GM12878 (cell line): ENCODE data around the gene GP2. TPM values are rescaled to one million over a fixed set of nuclear protein-coding genes. Genes with fewer than 3 reads are reported as not detected.

Experiments used
- ATAC-seq: fragments of 200-7000 bp; cut with Tn5 transposase; 3 replicates; pipeline ENCODE4 v1.9.1; 2020; ENCODE audit warnings: mild to moderate bottlenecking, moderate library complexity
- BruUV-seq: library from RNA; stranded (reverse); fragments of 400-500 nt; replicated peaks from 2 replicates; lab custom pipeline; 2021; lab: Mats Ljungman, UMichigan
- CTCF ChIA-PET: fragments of 300-600 bp; sonication (Branson Sonifier 250); formaldehyde crosslinking; extraction: SDS; loops from one replicate; lab custom pipeline; 2021; ENCODE audit warnings: inconsistent platforms; lab: Yijun Ruan, JAX
- POLR2A ChIA-PET: fragments of 350-600 bp; formaldehyde crosslinking; extraction: SDS; loops from one replicate; lab custom pipeline; 2021; ENCODE audit warnings: inconsistent platforms; lab: Charles Lee
- RAD21 ChIA-PET: fragments of 300-600 bp; sonication (Branson Sonifier 250); formaldehyde crosslinking; loops from one replicate; lab custom pipeline; 2023; ENCODE audit warnings: antibody characterized with exemption; ENCODE audit not compliant: unreplicated experiment; lab: Charles Lee
- SMC1A ChIA-PET: fragments of 300-600 bp; sonication (Branson Sonifier 250); formaldehyde crosslinking; loops from one replicate; lab custom pipeline; 2023; ENCODE audit not compliant: unreplicated experiment, uncharacterized antibody; lab: Charles Lee
- DNase-seq: peaks from one replicate; pipeline ENCODE4 v3.0.0-alpha.2; 2011; ENCODE audit warnings: low read depth, low spot score
- FAIRE-seq: peaks from 3 replicates; lab custom pipeline; 2011; peaks lifted over from hg19 to GRCh38; lab: Jason Lieb, UNC
- H2AFZ ChIP-seq: 2 replicates; pipeline ENCODE4 v1.6.0; 2011; ENCODE audit warnings: low read depth, low read length, control low read depth; ENCODE audit not compliant: control insufficient read depth
- H3K27ac ChIP-seq: 2 replicates; pipeline ENCODE4 v1.5.1; 2011; ENCODE audit warnings: control low read depth; ENCODE audit not compliant: control insufficient read depth, insufficient read depth
- H3K27me3 ChIP-seq, 2 experiments: replicated peaks in 1 of 2; 2 replicates each; pipeline versions ENCODE4 v1.6.0 to v1.6.1; 2011; ENCODE audit warnings: low read length in 1 of 2; ENCODE audit not compliant: control insufficient read depth in 2 of 2, insufficient read depth in 2 of 2
- H3K36me3 ChIP-seq, 2 experiments: 2 replicates each; pipeline ENCODE4 v1.5.1; 2011; ENCODE audit warnings: low read length in 1 of 2; ENCODE audit not compliant: control insufficient read depth in 2 of 2, insufficient read depth in 2 of 2
- H3K4me1 ChIP-seq: 2 replicates; pipeline ENCODE4 v1.6.1; 2011; ENCODE audit warnings: mild to moderate bottlenecking, low read length, moderate library complexity, mixed read lengths; ENCODE audit not compliant: control insufficient read depth, insufficient read depth
- H3K4me2 ChIP-seq: 2 replicates; pipeline ENCODE4 v1.6.0; 2011; ENCODE audit warnings: control low read depth; ENCODE audit not compliant: control insufficient read depth, insufficient read depth
- H3K4me3 ChIP-seq: fragments of 200-600 bp; sonication (generic); 2 replicates; pipeline ENCODE4 v1.5.1; 2016
- H3K79me2 ChIP-seq: 2 replicates; pipeline ENCODE4 v1.6.0; 2011; ENCODE audit warnings: low read length; ENCODE audit not compliant: control insufficient read depth, insufficient read depth
- H3K9ac ChIP-seq: 2 replicates; pipeline ENCODE4 v1.8.0; 2011; ENCODE audit warnings: low read length, control low read depth, mixed read lengths; ENCODE audit not compliant: control insufficient read depth, insufficient read depth
- H3K9me3 ChIP-seq: replicated peaks from 3 replicates; pipeline ENCODE4 v1.5.1; 2011; ENCODE audit warnings: mild to moderate bottlenecking, low read length; ENCODE audit not compliant: control insufficient read depth, insufficient read depth
- H4K20me1 ChIP-seq: 2 replicates; pipeline ENCODE4 v1.6.0; 2011; ENCODE audit not compliant: control insufficient read depth, insufficient read depth
- CHD4 ChIP-seq: fragments of 200-600 bp; sonication (generic); IDR thresholded peaks from 2 replicates; pipeline ENCODE4 v1.6.1; 2016; ENCODE audit warnings: mild to moderate bottlenecking
- HDAC2 ChIP-seq: fragments of 200-600 bp; sonication (generic); IDR thresholded peaks from 2 replicates; pipeline ENCODE4 v1.6.1; 2017
- RAD51 ChIP-seq: fragments of 450-650 bp; IDR thresholded peaks from 2 replicates; pipeline ENCODE4 v1.6.1; 2016; ENCODE audit warnings: moderate library complexity, mild to moderate bottlenecking, inconsistent platforms
- WGBS: methylation state at CpG from one replicate; pipeline ENCODE4 v1.1.6; 2016; ENCODE audit warnings: low lambda C conversion rate; ENCODE audit not compliant: insufficient replicate concordance, insufficient coverage; ENCODE audit errors: missing lambda C conversion rate; 5-methylcytosine and 5-hydroxymethylcytosine counted together
- in situ Hi-C: fragments of 300-500 bp; cut with MboI; formaldehyde crosslinking; loops from 9 replicates; pipeline ENCODE4 v1.14.3; 2018; ENCODE audit warnings: mixed read lengths
- intact Hi-C: fragments of 100-400 bp; cut with micrococcal nuclease; formaldehyde crosslinking; loops from one replicate; pipeline ENCODE4 v1.14.2; 2022; ENCODE audit not compliant: unreplicated experiment
- polyA plus RNA-seq, 11 experiments: library from polyadenylated mRNA; depleted of rRNA in 4 of 11; unstranded in 6 of 11; stranded (reverse) in 5 of 11; fragments of >200 nt; fragmentation: Nextera tagmentation in 4 of 11; fragmentation: Illumina TruSeq in 1 of 11; extraction: Ambion mirVana in 4 of 11; extraction: Trizol in 1 of 11; gene quantifications; 1 replicate in 1 of 11; 2 replicates in 10 of 11; pipeline versions ENCODE4 v1.2.1 to v1.2.3, GENCODE V29; 2011 to 2016; ENCODE audit warnings: inconsistent platforms in 2 of 11, missing spikeins in 2 of 11, low read depth in 1 of 11
- total RNA-seq, 4 experiments: library from RNA; depleted of rRNA in 3 of 4; stranded (reverse); fragments of >200 nt in 3 of 4; fragmentation: Illumina TruSeq in 1 of 4; extraction: Trizol in 1 of 4; gene quantifications; 2 replicates each; pipeline versions ENCODE4 v1.2.1 to v1.2.3, GENCODE V29; 2013 to 2021

The GP2 gene
- total and polyA plus RNA-seq, 10 of the 15 experiments (the other 5 are each of a cell fraction or from before 2014, with no cell fraction given), result 6.9 TPM; not detected in 9

DNA sequence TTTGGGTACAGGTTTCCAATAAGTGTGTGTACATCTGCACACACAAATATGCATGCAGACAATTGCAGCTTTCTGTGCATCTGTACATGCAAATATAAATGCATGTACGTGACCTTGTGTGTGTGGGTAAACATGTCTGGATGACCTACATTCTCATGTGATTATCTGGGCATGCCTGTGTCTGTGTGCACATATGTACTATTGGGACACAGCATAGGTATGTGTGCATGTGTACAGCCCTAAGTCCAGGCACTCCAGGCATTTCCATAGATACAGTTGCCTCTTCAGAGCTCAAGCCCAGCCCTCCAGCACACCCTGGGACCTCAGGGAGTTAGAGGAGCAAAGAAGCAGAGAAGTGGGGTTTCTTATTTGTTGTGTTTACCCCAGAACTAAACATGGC lies 7.1 kb upstream of the GP2 start:
- WGBS, result 0% methylated on average over 1 of the region's 1 CpG
- no peak for TF ChIP-seq HDAC2
- no peak for TF ChIP-seq RAD51
- TF ChIP-seq, all 136 proteins: peak for 0
- H3K9ac ChIP-seq, result no peak overlapping the region
- no peak overlapping the region for H3K4me3 ChIP-seq
- no peaks in the 10 kb centered on the region for H3K79me2 ChIP-seq
- H4K20me1 ChIP-seq, result no peaks in the 10 kb centered on the region
- no peak overlapping the region for H2AFZ ChIP-seq
- no peaks in the 10 kb centered on the region for H3K36me3 ChIP-seq
- POLR2A ChIA-PET, result no interaction called here
- RAD21 ChIA-PET, result no interaction called here
- H3K9me3 ChIP-seq, result no peaks in the 10 kb centered on the region
- no peak overlapping the region for H3K4me2 ChIP-seq
- in situ Hi-C loops, result no loop called here
- H3K27me3 ChIP-seq, result no peaks in the 10 kb centered on the region; a peak in 1 of 4 replicates
- CTCF ChIA-PET, result no interaction called here
- FAIRE-seq (no peak), ATAC-seq (no peak), DNase-seq (no peak)
- no peak overlapping the region for H3K27ac ChIP-seq
- intact Hi-C loops, result no loop called here
- H3K4me1 ChIP-seq, result no peaks in the 10 kb centered on the region
- BruUV-seq, result no TSS peak
- SMC1A ChIA-PET, result no interaction called here

DNA sequence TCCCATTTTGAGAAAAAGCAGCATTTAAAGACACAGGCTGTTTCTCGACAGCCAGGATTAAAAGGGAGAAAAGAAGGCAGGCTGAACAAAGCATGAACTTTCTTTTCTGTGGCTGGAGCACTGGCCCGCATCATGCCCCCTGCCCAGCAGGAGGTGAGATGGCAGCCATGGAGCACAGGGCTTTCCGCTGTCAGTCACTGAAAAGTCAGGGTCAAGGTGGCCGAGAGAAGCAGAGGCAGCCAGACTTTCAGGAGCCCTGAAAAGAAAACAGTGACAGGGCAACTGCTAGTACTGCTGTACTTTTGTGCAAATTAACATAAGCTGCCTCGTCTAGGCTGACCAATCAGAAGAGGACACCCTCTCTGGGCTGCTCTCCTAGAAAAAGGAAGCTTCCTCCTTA lies 5.8 kb upstream of the GP2 start:
- DNase-seq (no peak), ATAC-seq (no peak), FAIRE-seq (no peak)
- CTCF ChIA-PET, result no interaction called here
- no TSS peak for BruUV-seq
- WGBS, result 42% methylated on average over 5 of the region's 5 CpGs
- Histone ChIP-seq H3K4me2 (no peak overlapping the region), H2AFZ (no peak overlapping the region), H3K9ac (no peak overlapping the region), H3K9me3 (no peaks in the 10 kb centered on the region), H4K20me1 (no peaks in the 10 kb centered on the region), H3K36me3 (no peaks in the 10 kb centered on the region), H3K4me1 (no peaks in the 10 kb centered on the region), H3K27me3 (no peaks in the 10 kb centered on the region; a peak in 1 of 4 replicates), H3K79me2 (no peaks in the 10 kb centered on the region), H3K4me3 (no peak overlapping the region), H3K27ac (no peak overlapping the region)
- POLR2A ChIA-PET, result no interaction called here
- in situ Hi-C loops, result no loop called here
- intact Hi-C loops, result no loop called here
- RAD21 ChIA-PET, result no interaction called here
- SMC1A ChIA-PET, result no interaction called here
- no peak for TF ChIP-seq CHD4
